Measurements from ENCODE around the gene PDCD1.

DNA sequence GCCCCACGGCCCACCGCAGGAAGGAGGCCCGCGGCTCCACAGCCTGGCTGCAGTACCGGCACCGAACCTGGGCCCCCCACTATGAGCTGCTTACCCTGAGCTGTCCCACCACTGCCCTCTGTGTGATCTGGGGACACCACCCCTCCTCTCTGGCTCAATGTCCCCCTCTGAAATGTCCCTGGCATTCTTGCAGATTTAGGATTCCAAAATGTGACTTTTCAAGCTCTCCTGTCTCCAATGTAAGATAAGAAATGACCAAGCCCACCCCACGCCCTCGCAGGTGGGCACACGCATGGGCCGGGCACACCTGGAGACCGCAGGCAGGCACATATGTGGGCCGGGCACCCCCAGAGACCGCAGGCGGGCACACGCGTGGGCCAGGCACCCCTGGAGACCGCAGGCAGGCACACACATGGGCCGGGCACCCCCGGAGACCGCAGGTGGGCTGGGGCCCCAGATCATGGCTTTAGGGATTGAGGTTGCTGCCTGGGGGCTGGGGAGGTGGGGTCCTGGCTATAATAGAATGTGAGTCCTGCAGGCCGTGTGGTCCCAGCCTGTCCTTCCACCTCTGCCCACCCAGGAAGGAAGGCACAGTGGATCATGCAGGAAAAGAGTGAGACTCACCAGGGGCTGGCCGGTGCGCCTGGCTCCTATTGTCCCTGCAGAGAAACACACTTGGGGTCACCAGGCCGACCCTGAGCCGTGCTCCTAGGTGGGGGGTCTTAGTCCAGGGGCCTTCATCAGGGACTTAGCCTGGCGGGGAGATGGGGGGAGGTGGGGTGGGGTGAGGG, 7.2 kb downstream of the PDCD1 start:
- TF ChIP-seq EZH2phosphoT487 (IDR thresholded peaks at IDR 0.05; ENCODE audit: insufficient read depth, low read depth) (no peak), EZH2 (IDR thresholded peaks at IDR 0.05; ENCODE audit: insufficient read depth, poor library complexity, severe bottlenecking) (no peak)
